HepG2 (cell line): ENCODE results near the gene STUM. TPM values are rescaled to one million over a fixed set of nuclear protein-coding genes. Genes with fewer than 3 reads are reported as not detected.

Source experiments
- ATAC-seq: fragments of 200-7000 bp; cut with Tn5 transposase; 3 replicates; pipeline ENCODE4 v1.9.1; 2020; ENCODE audit warnings: mild to moderate bottlenecking, moderate library complexity
- BruUV-seq: library from RNA; stranded (reverse); fragments of 400-500 nt; replicated peaks from 2 replicates; lab custom pipeline; 2021; lab: Mats Ljungman, UMichigan
- CTCF ChIA-PET: fragments of 300-600 bp; formaldehyde crosslinking; extraction: SDS; loops from one replicate; lab custom pipeline; 2021; ENCODE audit warnings: low total read pairs, inconsistent platforms, low intra/inter-chr PET ratio; lab: Yijun Ruan, JAX
- POLR2A ChIA-PET: fragments of 350-600 bp; sonication (Branson Sonifier 250); formaldehyde crosslinking; loops from one replicate; lab custom pipeline; 2020; ENCODE audit warnings: antibody characterized with exemption, inconsistent platforms; lab: Yijun Ruan, JAX
- DNase-seq: peaks from one replicate; pipeline ENCODE4 v3.0.0-alpha.2; 2015; ENCODE audit warnings: low spot score
- FAIRE-seq: peaks from 3 replicates; lab custom pipeline; 2011; peaks lifted over from hg19 to GRCh38; lab: Jason Lieb, UNC
- H2AFZ ChIP-seq: one replicate; pipeline ENCODE4 v1.6.1; 2011; ENCODE audit warnings: low read length, inconsistent platforms
- H3K27ac ChIP-seq: fragments of 300-600 bp; 3 replicates; pipeline ENCODE4 v1.8.0; 2011; ENCODE audit warnings: mixed run types, mild to moderate bottlenecking, mixed read lengths, low read length, inconsistent platforms; ENCODE audit not compliant: insufficient read depth; ENCODE audit errors: extremely low read length
- H3K27me3 ChIP-seq, 2 experiments: fragments of 200-600 bp in 1 of 2; 2 replicates in 1 of 2; 3 replicates in 1 of 2; pipeline versions ENCODE4 v1.6.0 to v1.8.0; 2011; ENCODE audit warnings: low read length in 2 of 2, mild to moderate bottlenecking in 2 of 2, moderate library complexity in 2 of 2, inconsistent platforms in 1 of 2; ENCODE audit not compliant: insufficient read depth in 2 of 2, control insufficient read depth in 1 of 2
- H3K36me3 ChIP-seq, 2 experiments: fragments of 200-600 bp in 1 of 2; replicated peaks in 1 of 2; 2 replicates in 1 of 2; 3 replicates in 1 of 2; pipeline versions ENCODE4 v1.5.1 to v1.8.0; 2011; ENCODE audit warnings: low read length in 2 of 2, inconsistent platforms in 1 of 2; ENCODE audit not compliant: insufficient read depth in 2 of 2, control insufficient read depth in 1 of 2
- H3K4me1 ChIP-seq: 2 replicates; pipeline ENCODE4 v1.5.1; 2012; ENCODE audit warnings: low read length, inconsistent platforms; ENCODE audit not compliant: insufficient read depth
- H3K4me2 ChIP-seq: 2 replicates; pipeline ENCODE4 v1.6.0; 2011; ENCODE audit warnings: low read depth, low read length, inconsistent platforms
- H3K4me3 ChIP-seq, 3 experiments: fragments of 200-600 bp in 1 of 3; sonication (generic), shearing (Covaris generic) in 1 of 3; replicated peaks in 1 of 3; 2 replicates each; pipeline ENCODE4 v1.5.1; 2011 to 2016; ENCODE audit warnings: low read length in 3 of 3, inconsistent platforms in 2 of 3, low read depth in 2 of 3, mild to moderate bottlenecking in 2 of 3, control low read depth in 1 of 3, mixed read lengths in 1 of 3; ENCODE audit not compliant: insufficient read depth in 1 of 3
- H3K79me2 ChIP-seq: one replicate; pipeline ENCODE4 v1.6.1; 2011; ENCODE audit warnings: low read length, inconsistent platforms; ENCODE audit not compliant: insufficient read depth
- H3K9ac ChIP-seq: 2 replicates; pipeline ENCODE4 v1.6.0; 2011; ENCODE audit warnings: mild to moderate bottlenecking, low read depth, low read length, inconsistent platforms; ENCODE audit not compliant: insufficient read depth
- H3K9me3 ChIP-seq: 2 replicates; pipeline ENCODE4 v1.5.1; 2012; ENCODE audit warnings: mild to moderate bottlenecking, low read length
- H4K20me1 ChIP-seq: 2 replicates; pipeline ENCODE4 v1.6.0; 2011; ENCODE audit warnings: inconsistent platforms, mild to moderate bottlenecking, low read length, moderate library complexity; ENCODE audit not compliant: insufficient read depth
- CC2D1A ChIP-seq: sonication (generic); formaldehyde crosslinking; IDR thresholded peaks from 2 replicates; pipeline ENCODE4 v1.8.1; 2023; ENCODE audit warnings: mild to moderate bottlenecking, missing genetic modification reagents
- CENPBD1 ChIP-seq: sonication (generic); formaldehyde crosslinking; IDR thresholded peaks from 2 replicates; pipeline ENCODE4 v1.8.0; 2022; ENCODE audit warnings: missing genetic modification reagents, low read depth, mild to moderate bottlenecking, borderline replicate concordance
- CHCHD3 ChIP-seq: sonication (generic); formaldehyde crosslinking; IDR thresholded peaks from 2 replicates; pipeline ENCODE4 v1.8.0; 2022; ENCODE audit warnings: mild to moderate bottlenecking, missing genetic modification reagents, moderate library complexity
- ISL2 ChIP-seq: sonication (generic); formaldehyde crosslinking; IDR thresholded peaks from 2 replicates; pipeline ENCODE4 v1.5.0; 2020; ENCODE audit warnings: missing genetic modification reagents
- KDM5B ChIP-seq: sonication (generic); formaldehyde crosslinking; IDR thresholded peaks from 2 replicates; pipeline ENCODE4 v1.4.0; 2020; ENCODE audit warnings: missing genetic modification reagents, mild to moderate bottlenecking, borderline replicate concordance
- MED1 ChIP-seq: sonication (generic); formaldehyde crosslinking; IDR thresholded peaks from 2 replicates; pipeline ENCODE4 v1.4.0; 2020; ENCODE audit warnings: missing genetic modification reagents
- ZEB1 ChIP-seq: IDR thresholded peaks from 2 replicates; pipeline ENCODE4 v1.6.1; 2012; ENCODE audit warnings: mild to moderate bottlenecking, low read depth, inconsistent platforms; ENCODE audit not compliant: insufficient replicate concordance
- ZFP62 ChIP-seq: sonication (generic); formaldehyde crosslinking; IDR thresholded peaks from 2 replicates; pipeline ENCODE4 v1.4.0; 2020; ENCODE audit warnings: missing genetic modification reagents
- ZNF281 ChIP-seq: sonication (generic); formaldehyde crosslinking; IDR thresholded peaks from 2 replicates; pipeline ENCODE4 v1.4.0; 2020; ENCODE audit warnings: missing genetic modification reagents, borderline replicate concordance
- ZNF703 ChIP-seq: sonication (generic); formaldehyde crosslinking; IDR thresholded peaks from 2 replicates; pipeline ENCODE4 v1.5.1; 2020; ENCODE audit warnings: missing genetic modification reagents, mild to moderate bottlenecking, moderate library complexity, borderline replicate concordance
- whole genome bisulfite sequencing: methylation state at CpG from one replicate; pipeline ENCODE4 v1.1.6; 2017; ENCODE audit warnings: low lambda C conversion rate; 5-methylcytosine and 5-hydroxymethylcytosine counted together
- in situ Hi-C: cut with HindIII; loops from 2 replicates; pipeline ENCODE4 v1.10.0; 2017; ENCODE audit warnings: low pct_unique_long_range_greater_than_20kb; ENCODE audit not compliant: extremely low pct_ligation_motif_present
- intact Hi-C: fragments of 100-400 bp; cut with micrococcal nuclease; formaldehyde crosslinking; loops from one replicate; pipeline ENCODE4 v1.10.0; 2022; ENCODE audit not compliant: unreplicated experiment
- polyA plus RNA-seq, 8 experiments: library from polyadenylated mRNA; depleted of rRNA in 3 of 8; stranded (reverse) in 7 of 8; unstranded in 1 of 8; fragments of >200 nt; fragmentation: Illumina TruSeq in 4 of 8; extraction: Trizol in 4 of 8; gene quantifications; 2 replicates each; pipeline versions ENCODE4 v1.2.1 to v1.2.3, GENCODE V29; 2011 to 2016; ENCODE audit warnings: low read depth in 4 of 8, missing spikeins in 1 of 8, mixed read lengths in 1 of 8; ENCODE audit not compliant: insufficient read depth in 1 of 8
- total RNA-seq, 5 experiments: library from RNA; depleted of rRNA; stranded (reverse); fragments of >200 nt; fragmentation: Illumina TruSeq; extraction: Trizol; gene quantifications; 2 replicates each; pipeline ENCODE4 v1.2.3, GENCODE V29; 2016; ENCODE audit warnings: low read depth in 1 of 5
- TF ChIP-seq, protein P1 (sequence below): sonication (generic); formaldehyde crosslinking; IDR thresholded peaks from 2 replicates; pipeline ENCODE4 v1.4.0; 2020; ENCODE audit warnings: missing genetic modification reagents, borderline replicate concordance
- TF ChIP-seq, protein P2 (sequence below): sonication (generic); formaldehyde crosslinking; IDR thresholded peaks from 2 replicates; pipeline ENCODE4 v1.4.0; 2020; ENCODE audit warnings: missing genetic modification reagents

Gene STUM
- total and polyA plus RNA-seq, 2 of the 13 experiments (the other 11 are each of a cell fraction or from before 2014, with no cell fraction given): not detected

DNA sequence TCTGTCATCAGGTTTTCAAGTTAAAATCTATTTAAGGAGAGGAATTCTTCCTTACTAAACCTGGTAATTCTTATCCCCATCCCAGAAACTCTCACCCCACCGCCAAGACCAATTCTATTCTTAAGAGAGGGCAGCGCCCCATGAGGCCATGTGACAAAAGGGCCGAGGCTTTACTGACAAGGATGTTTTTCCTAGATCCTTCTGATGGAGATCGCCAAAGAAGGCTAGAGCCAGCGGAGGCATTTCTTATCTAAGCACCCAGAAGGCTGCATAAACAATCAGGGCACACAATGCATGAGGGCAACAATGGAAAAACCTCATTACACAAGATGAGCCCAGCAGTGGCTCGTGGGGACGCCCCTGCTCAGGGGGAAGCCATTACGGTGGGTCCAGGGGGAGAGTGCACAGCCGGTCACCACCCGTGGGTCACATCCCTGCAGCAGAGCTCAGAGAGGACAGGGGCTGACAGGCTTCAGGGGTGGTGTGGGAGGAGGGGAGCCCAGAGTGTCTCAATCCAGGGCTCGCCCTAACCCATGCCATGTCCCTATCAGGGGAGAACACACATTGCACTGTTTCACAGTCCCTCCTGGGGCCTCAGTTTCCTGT lies 101.8 kb downstream of the STUM start:
- Histone ChIP-seq H3K27me3 (peaks cover 9 to 62% of the 10 kb centered on the region in 2 experiments; a peak in 4 of 5 replicates), H3K4me1 (no peaks in the 10 kb centered on the region), H3K4me3 (no peak overlapping the region), H3K27ac (no peak overlapping the region), H3K9ac (no peak overlapping the region), H3K79me2 (no peaks in the 10 kb centered on the region), H3K9me3 (no peaks in the 10 kb centered on the region), H3K4me2 (no peak overlapping the region), H3K36me3 (no peaks in the 10 kb centered on the region), H4K20me1 (no peaks in the 10 kb centered on the region), H2AFZ (no peak overlapping the region)
- FAIRE-seq (no peak), DNase-seq (no peak), ATAC-seq (no peak)
- TF ChIP-seq, protein P1, sequence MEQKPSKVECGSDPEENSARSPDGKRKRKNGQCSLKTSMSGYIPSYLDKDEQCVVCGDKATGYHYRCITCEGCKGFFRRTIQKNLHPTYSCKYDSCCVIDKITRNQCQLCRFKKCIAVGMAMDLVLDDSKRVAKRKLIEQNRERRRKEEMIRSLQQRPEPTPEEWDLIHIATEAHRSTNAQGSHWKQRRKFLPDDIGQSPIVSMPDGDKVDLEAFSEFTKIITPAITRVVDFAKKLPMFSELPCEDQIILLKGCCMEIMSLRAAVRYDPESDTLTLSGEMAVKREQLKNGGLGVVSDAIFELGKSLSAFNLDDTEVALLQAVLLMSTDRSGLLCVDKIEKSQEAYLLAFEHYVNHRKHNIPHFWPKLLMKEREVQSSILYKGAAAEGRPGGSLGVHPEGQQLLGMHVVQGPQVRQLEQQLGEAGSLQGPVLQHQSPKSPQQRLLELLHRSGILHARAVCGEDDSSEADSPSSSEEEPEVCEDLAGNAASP (CRISPR knock-in tag): no peak
- TF ChIP-seq ISL2 (CRISPR knock-in tag) (no peak), KDM5B (CRISPR knock-in tag) (no peak), CENPBD1 (no peak), MED1 (CRISPR knock-in tag) (no peak), ZEB1 (no peak), CC2D1A (CRISPR knock-in tag) (no peak), ZFP62 (CRISPR knock-in tag) (no peak), ZNF281 (CRISPR knock-in tag) (no peak), ZNF703 (no peak), CHCHD3 (CRISPR knock-in tag) (no peak)
- TF ChIP-seq, protein P2, sequence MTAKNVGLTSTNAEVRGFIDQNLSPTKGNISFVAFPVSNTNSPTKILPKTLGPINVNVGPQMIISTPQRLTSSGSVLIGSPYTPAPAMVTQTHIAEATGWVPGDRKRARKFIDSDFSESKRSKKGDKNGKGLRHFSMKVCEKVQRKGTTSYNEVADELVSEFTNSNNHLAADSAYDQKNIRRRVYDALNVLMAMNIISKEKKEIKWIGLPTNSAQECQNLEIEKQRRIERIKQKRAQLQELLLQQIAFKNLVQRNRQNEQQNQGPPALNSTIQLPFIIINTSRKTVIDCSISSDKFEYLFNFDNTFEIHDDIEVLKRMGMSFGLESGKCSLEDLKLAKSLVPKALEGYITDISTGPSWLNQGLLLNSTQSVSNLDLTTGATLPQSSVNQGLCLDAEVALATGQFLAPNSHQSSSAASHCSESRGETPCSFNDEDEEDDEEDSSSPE: no peak
- intact Hi-C loops: no loop called here
- POLR2A ChIA-PET: no interaction called here
- WGBS: 32% methylated on average over 10 of the region's 11 CpGs
- in situ Hi-C loops: no loop called here
- BruUV-seq: no TSS peak
- CTCF ChIA-PET: no interaction called here
